Measurements from ENCODE around the gene CTNNA3.

GRCh38 chr10:66943590-66943989 lies 752.4 kb downstream of the CTNNA3 start:
- TF ChIP-seq CTCF (IDR thresholded peaks at IDR 0.05) (no peak), POLR2A (IDR thresholded peaks at IDR 0.05) (no peak)
